GM12891 (cell line): ENCODE measurements around the gene TMCO1.

Experiments
- PAX5 ChIP-seq: IDR thresholded peaks from 2 replicates; pipeline ENCODE4 v1.6.1; 2011; ENCODE audit warnings: low read length, moderate library complexity, mild to moderate bottlenecking; ENCODE audit not compliant: insufficient read depth, severe bottlenecking
- POLR2A ChIP-seq: IDR thresholded peaks from 2 replicates; pipeline ENCODE4 v1.6.1; 2011; ENCODE audit warnings: low read depth, low read length, control low read depth
- POLR2AphosphoS5 ChIP-seq: IDR thresholded peaks from 2 replicates; pipeline ENCODE4 v1.6.1; 2011; ENCODE audit warnings: low read depth, low read length, control low read depth

DNA sequence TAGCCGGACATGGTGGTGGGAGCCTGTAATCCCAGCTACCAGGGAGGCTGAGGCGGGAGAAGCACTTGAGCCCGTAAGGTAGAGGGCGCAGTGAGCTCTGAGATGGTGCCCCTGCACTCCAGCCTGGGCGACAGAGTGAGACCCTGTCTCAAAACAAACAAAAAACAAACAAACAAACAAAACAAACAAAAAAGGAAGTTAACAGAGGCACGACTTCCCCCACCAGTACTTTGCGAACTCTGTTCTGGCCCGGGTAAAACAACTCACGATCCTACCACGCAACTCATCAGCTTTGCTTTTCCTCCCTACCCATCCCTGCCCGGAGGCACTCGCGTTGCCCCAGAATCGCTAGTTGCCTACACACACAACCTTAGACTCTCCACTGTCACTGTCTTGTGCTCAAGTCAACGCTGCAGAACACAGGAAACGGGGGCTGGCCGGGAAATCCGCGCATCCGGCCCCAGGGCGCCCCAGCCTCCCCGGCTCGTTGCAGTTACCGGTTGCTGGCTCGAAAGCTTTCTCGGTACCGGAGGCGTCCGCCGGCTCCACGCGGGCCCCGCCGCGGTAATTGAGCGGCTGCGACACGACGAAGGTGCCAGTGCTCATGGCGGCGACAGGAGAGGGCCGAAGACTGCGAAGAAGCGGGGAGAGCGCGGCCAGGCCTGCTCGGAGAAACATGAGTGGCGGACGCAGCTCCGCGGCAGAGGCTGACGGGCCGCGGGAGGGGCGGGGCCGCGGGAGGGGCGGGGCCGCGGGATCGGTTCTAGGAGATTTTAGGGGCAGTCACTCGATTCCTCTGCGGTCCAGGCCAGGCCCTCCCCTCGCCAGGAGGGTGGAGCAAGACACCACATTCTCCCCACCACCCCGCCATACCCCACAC lies 70.5 kb downstream of the TMCO1 start, which contains the start of gene ALDH9A1:
- TF ChIP-seq POLR2A (peak; percentile 68), POLR2AphosphoS5 (peak; percentile 83), PAX5 (no peak)
